Fibroblast of mammary gland (primary cell): ENCODE data around the gene C5.
A peak's percentile ranks its signal among the peaks of the same experiment; 100 is the strongest.
"Not testable (repeated sequence)": the region's sequence is repeated elsewhere in the genome, so short reads cannot be mapped to it uniquely, and the experiment has no call there.

Source experiments
- DNase-seq: peaks from one replicate; pipeline ENCODE4 v3.0.0-alpha.2; 2010; ENCODE audit warnings: low read depth
- H3K4me3 ChIP-seq: 2 replicates; pipeline ENCODE4 v1.5.1; 2011; ENCODE audit warnings: low read depth, mild to moderate bottlenecking, low read length, moderate library complexity; ENCODE audit not compliant: control insufficient read depth
- CTCF ChIP-seq: conservative IDR thresholded peaks from 2 replicates; pipeline ENCODE4 v1.5.1; 2011; ENCODE audit warnings: low read depth, low read length, inconsistent platforms; ENCODE audit not compliant: control insufficient read depth, insufficient read depth

The C5 gene

GRCh38 chr9:121050128-121050988, at the start of gene C5:
C5 (minus strand) TSS chr9:121050275; CDS start chr9:121050246, 29 bp downstream.
- H3K4me3 ChIP-seq = no peak within 1 kb of the TSS
- no peak for DNase-seq
- TF ChIP-seq CTCF = no peak

GRCh38 chr9:121098567-121099198, 48.6 kb upstream of the C5 start:
- no peak for DNase-seq
- H3K4me3 ChIP-seq = no peak overlapping the region
- TF ChIP-seq CTCF = no peak

- no peak for DNase-seq
- no peak for TF ChIP-seq CTCF
- no peak overlapping the region for H3K4me3 ChIP-seq
These were observed 45.0 kb upstream of the C5 start for GRCh38 chr9:121095057-121095456.

- H3K4me3 ChIP-seq, DNase-seq: not testable (repeated sequence)
These were observed 40.7 kb upstream of the C5 start for GRCh38 chr9:121090743-121091142.

GRCh38 chr9:121088576-121088975, 38.5 kb upstream of the C5 start:
- no peak for TF ChIP-seq CTCF
- H3K4me3 ChIP-seq = no peak overlapping the region
- DNase-seq = no peak

- TF ChIP-seq CTCF = no peak
- peak; percentile 78 for DNase-seq
- H3K4me3 ChIP-seq = no peak overlapping the region
These were observed 35.6 kb upstream of the C5 start for GRCh38 chr9:121085661-121086060.

GRCh38 chr9:121082075-121082474, 32.0 kb upstream of the C5 start:
- DNase-seq = no peak
- no peak overlapping the region for H3K4me3 ChIP-seq
- no peak for TF ChIP-seq CTCF
